ENCODE measurements around the gene SLC6A19. TPM values are rescaled to one million over a fixed set of nuclear protein-coding genes. Genes with fewer than 3 reads are reported as not detected.

SLC6A19 gene
- total RNA-seq, 4 donors from 2014 or later, result 9.9 to 934 (median 516) TPM

- Histone ChIP-seq H3K4me1 (no peaks in the 10 kb centered on the region), H3K36me3 (no peaks in the 10 kb centered on the region), H3K9me3 (peaks cover 0 to 11% (median 0%) of the 10 kb centered on the region in 4 donors), H3K27me3 (no peaks in the 10 kb centered on the region), H3K27ac (no peak overlapping the region), H3K4me3 (no peak overlapping the region)
- no peak for TF ChIP-seq POLR2A (IDR thresholded peaks at IDR 0.05)
- TF ChIP-seq, protein P1, sequence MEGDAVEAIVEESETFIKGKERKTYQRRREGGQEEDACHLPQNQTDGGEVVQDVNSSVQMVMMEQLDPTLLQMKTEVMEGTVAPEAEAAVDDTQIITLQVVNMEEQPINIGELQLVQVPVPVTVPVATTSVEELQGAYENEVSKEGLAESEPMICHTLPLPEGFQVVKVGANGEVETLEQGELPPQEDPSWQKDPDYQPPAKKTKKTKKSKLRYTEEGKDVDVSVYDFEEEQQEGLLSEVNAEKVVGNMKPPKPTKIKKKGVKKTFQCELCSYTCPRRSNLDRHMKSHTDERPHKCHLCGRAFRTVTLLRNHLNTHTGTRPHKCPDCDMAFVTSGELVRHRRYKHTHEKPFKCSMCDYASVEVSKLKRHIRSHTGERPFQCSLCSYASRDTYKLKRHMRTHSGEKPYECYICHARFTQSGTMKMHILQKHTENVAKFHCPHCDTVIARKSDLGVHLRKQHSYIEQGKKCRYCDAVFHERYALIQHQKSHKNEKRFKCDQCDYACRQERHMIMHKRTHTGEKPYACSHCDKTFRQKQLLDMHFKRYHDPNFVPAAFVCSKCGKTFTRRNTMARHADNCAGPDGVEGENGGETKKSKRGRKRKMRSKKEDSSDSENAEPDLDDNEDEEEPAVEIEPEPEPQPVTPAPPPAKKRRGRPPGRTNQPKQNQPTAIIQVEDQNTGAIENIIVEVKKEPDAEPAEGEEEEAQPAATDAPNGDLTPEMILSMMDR (IDR thresholded peaks at IDR 0.05), result no peak
- DNase-seq, result no peak
Measured at GRCh38 chr5:1232780-1233179, 31.4 kb downstream of the SLC6A19 start.

- H3K9me3 ChIP-seq, result peaks cover 0 to 11% (median 0%) of the 10 kb centered on the region in 4 donors
- H3K27me3 ChIP-seq, result no peaks in the 10 kb centered on the region
- peaks cover 0 to 15% (median 4%) of the 10 kb centered on the region in 4 donors for H3K4me1 ChIP-seq
- peak in 1 of 3 donors; percentile 57 for DNase-seq
- H3K36me3 ChIP-seq, result no peaks in the 10 kb centered on the region
- TF ChIP-seq, protein P1 (IDR thresholded peaks at IDR 0.05), result peak in 2 of 6 experiments; percentile 25 to 35
- TF ChIP-seq POLR2A (IDR thresholded peaks at IDR 0.05), result no peak
- H3K27ac ChIP-seq, result no peak overlapping the region
- H3K4me3 ChIP-seq, result no peak overlapping the region
Measured at GRCh38 chr5:1235379-1235778, 34.0 kb downstream of the SLC6A19 start.

DNA sequence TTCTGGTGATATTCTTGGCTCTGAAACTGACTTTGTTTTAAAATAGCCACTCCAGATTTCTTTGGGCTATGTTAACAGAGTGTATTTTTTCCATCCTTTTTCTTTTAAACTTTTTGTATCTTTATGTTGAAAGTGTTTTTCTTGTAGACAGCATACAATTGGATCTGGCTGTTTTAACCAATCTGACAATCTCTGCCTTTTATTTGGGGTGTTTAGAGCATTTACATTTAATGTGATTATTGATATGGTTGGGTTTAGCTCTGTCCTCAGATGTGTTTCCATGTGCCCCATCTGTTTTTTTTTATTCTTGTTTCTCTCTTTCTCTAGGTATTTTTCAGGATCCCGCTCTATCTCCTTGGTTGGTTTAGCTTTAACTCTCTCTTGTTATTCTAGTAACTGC is 34.4 kb downstream of the SLC6A19 start:
- Histone ChIP-seq H3K4me1 (peaks cover 0 to 19% (median 4%) of the 10 kb centered on the region in 4 donors), H3K9me3 (peaks cover 0 to 11% (median 0%) of the 10 kb centered on the region in 4 donors), H3K4me3 (no peak overlapping the region)

GRCh38 chr5:1239505-1240251 is 38.3 kb downstream of the SLC6A19 start:
- Histone ChIP-seq H3K36me3 (no peaks in the 10 kb centered on the region), H3K9me3 (peaks cover 0 to 9% (median 0%) of the 10 kb centered on the region in 4 donors), H3K27ac (peak overlapping the region in 3 of 4 donors; percentile 26 to 85 (median 83)), H3K4me1 (peaks cover 0 to 21% (median 4%) of the 10 kb centered on the region in 4 donors), H3K27me3 (no peaks in the 10 kb centered on the region), H3K4me3 (no peak overlapping the region)
- TF ChIP-seq, protein P1 (IDR thresholded peaks at IDR 0.05), result peak in 1 of 6 experiments; percentile 14
- TF ChIP-seq POLR2A (IDR thresholded peaks at IDR 0.05), result peak in 1 of 2 donors; percentile 48
- peak in 2 of 3 donors; percentile 88 to 90 for DNase-seq

More for the DNA sequence above, 34.4 kb downstream of the SLC6A19 start:
- no peak for DNase-seq
- Histone ChIP-seq H3K36me3 (no peaks in the 10 kb centered on the region), H3K27ac (no peak overlapping the region), H3K27me3 (no peaks in the 10 kb centered on the region)
- TF ChIP-seq, protein P1 (IDR thresholded peaks at IDR 0.05), result no peak
- TF ChIP-seq POLR2A (IDR thresholded peaks at IDR 0.05), result no peak

- peak overlapping the region in 2 of 4 donors; percentile 83 to 85 for H3K27ac ChIP-seq
- no peak for TF ChIP-seq POLR2A (IDR thresholded peaks at IDR 0.05)
- TF ChIP-seq, protein P1 (IDR thresholded peaks at IDR 0.05), result no peak
- DNase-seq, result no peak
Measured at GRCh38 chr5:1240496-1241260, 39.3 kb downstream of the SLC6A19 start.

More at GRCh38 chr5:1240496-1241260, 39.3 kb downstream of the SLC6A19 start:
- no peaks in the 10 kb centered on the region for H3K36me3 ChIP-seq
- peaks cover 0 to 21% (median 4%) of the 10 kb centered on the region in 4 donors for H3K4me1 ChIP-seq
- H3K4me3 ChIP-seq, result no peak overlapping the region
- no peaks in the 10 kb centered on the region for H3K27me3 ChIP-seq
- no peaks in the 10 kb centered on the region for H3K9me3 ChIP-seq

Data from Peyer's patch (tissue), 4 donors.